ENCODE data around the gene ROBO2. TPM values are rescaled to one million over a fixed set of nuclear protein-coding genes. Genes with fewer than 3 reads are reported as not detected.

Gene ROBO2
- total RNA-seq, 6 donors from 2014 or later: 12.0 to 29.1 (median 14.0) TPM

DNA sequence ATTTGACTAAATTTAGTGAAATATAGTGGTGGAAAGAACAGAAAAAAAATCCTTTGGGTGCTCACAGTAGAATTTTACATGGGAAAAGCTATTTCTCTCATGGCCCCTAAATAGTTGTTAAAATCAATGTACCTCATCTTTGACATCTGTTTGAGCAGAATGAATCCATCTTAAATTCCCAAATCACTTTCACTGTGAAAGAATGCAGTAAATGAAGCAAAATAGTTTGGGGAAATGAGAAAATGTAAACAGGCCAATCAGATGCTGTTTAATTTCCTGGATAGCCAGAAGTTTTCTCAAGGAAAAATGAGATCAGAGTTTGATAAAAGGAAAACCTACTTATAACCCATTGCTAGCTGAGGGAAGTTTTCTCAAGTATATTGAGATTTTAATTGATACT is 406.9 kb downstream of the ROBO2 start:
- TF ChIP-seq, protein P1, sequence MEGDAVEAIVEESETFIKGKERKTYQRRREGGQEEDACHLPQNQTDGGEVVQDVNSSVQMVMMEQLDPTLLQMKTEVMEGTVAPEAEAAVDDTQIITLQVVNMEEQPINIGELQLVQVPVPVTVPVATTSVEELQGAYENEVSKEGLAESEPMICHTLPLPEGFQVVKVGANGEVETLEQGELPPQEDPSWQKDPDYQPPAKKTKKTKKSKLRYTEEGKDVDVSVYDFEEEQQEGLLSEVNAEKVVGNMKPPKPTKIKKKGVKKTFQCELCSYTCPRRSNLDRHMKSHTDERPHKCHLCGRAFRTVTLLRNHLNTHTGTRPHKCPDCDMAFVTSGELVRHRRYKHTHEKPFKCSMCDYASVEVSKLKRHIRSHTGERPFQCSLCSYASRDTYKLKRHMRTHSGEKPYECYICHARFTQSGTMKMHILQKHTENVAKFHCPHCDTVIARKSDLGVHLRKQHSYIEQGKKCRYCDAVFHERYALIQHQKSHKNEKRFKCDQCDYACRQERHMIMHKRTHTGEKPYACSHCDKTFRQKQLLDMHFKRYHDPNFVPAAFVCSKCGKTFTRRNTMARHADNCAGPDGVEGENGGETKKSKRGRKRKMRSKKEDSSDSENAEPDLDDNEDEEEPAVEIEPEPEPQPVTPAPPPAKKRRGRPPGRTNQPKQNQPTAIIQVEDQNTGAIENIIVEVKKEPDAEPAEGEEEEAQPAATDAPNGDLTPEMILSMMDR (IDR thresholded peaks at IDR 0.05): no peak
- TF ChIP-seq POLR2A (IDR thresholded peaks at IDR 0.05): no peak
- TF ChIP-seq EP300 (IDR thresholded peaks at IDR 0.05): no peak
- TF ChIP-seq POLR2AphosphoS5 (IDR thresholded peaks at IDR 0.05): no peak

DNA sequence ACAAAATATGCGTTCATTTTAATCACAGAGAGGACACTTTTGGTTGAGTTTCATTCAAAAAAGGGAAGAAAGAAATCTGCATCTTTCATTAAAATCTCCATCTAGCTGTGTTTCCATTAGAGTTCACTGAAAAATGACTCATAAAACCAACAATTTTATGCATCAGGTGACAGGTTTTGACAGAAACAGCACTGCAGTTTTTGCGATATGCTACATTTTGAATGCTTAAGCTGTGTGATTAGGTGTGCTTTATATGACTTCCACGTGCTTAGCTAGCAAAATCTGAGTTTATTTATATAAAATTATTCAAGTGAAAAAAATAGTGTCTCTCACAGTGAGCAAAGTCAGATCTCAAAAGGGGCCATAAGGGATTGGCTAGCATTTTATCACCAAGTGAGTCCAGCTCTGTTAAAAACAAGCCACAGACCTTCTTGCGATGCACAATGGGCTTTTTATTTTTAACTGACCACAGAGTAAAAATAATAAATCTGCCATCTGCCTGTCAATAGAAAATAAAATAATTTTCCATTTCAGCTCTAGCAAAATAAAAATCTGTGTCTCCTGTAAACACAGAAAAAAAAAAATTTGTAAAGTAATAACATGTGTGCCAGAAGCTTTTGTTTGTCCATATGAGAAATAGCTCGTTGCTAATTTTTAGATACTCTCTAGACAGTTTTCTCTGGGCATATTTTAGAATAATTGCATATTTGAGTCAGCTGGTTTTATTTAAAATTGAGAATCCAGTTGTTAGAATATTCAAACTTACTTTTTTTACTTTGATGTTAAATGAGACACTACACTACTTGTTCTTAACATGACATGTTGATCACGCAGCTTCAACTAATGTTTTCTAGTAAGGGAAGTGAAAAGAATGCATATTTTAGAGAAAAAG is 409.8 kb downstream of the ROBO2 start:
- Histone ChIP-seq H3K27ac (no peak overlapping the region), H3K27me3 (no peaks in the 10 kb centered on the region), H3K36me3 (no peaks in the 10 kb centered on the region), H3K4me3 (no peak overlapping the region), H3K9me3 (no peaks in the 10 kb centered on the region), H3K4me1 (no peaks in the 10 kb centered on the region)
- no peak for ATAC-seq (ENCODE audit: low FRiP score in 2 of 2)
- DNase-seq: no peak
- TF ChIP-seq EP300 (IDR thresholded peaks at IDR 0.05) (no peak), POLR2AphosphoS5 (IDR thresholded peaks at IDR 0.05) (no peak)
- 63 to 68% methylated on average over 6 of the region's 6 CpGs for WGBS, 2 donors

More for the DNA sequence above, 406.9 kb downstream of the ROBO2 start:
- DNase-seq: no peak
- Histone ChIP-seq H3K36me3 (no peaks in the 10 kb centered on the region), H3K27me3 (no peaks in the 10 kb centered on the region), H3K4me1 (no peaks in the 10 kb centered on the region), H3K9me3 (no peaks in the 10 kb centered on the region), H3K27ac (no peak overlapping the region), H3K4me3 (no peak overlapping the region)
- ATAC-seq (ENCODE audit: low FRiP score in 2 of 2): no peak

DNA sequence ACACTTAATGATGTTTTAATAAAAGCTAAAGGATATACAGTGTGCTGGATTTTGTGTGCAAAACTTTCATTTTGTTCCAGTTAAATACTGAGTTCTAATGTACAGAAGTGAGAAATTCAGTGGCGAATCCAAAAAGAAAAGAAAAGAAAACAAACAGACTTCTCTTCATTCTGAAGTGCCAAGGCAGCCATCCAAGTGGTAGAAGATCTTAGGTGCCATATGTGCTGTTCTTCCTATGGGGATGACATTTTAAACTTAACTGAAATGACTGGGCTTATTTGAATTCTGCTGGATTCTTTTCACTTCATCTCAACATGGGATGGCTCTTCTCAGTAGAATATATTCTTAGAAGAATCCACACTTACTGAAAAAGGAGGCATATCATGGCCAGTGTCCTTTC is 416.5 kb downstream of the ROBO2 start:
- ATAC-seq (ENCODE audit: low FRiP score in 2 of 2) (no peak), DNase-seq (no peak)
- WGBS, 2 donors: 37 to 75% methylated on average over 1 of the region's 1 CpG
- Histone ChIP-seq H3K36me3 (no peaks in the 10 kb centered on the region), H3K27me3 (no peaks in the 10 kb centered on the region), H3K4me1 (no peaks in the 10 kb centered on the region), H3K4me3 (no peak overlapping the region), H3K9me3 (no peaks in the 10 kb centered on the region), H3K27ac (no peak overlapping the region)
- TF ChIP-seq, protein P1 (IDR thresholded peaks at IDR 0.05): no peak
- TF ChIP-seq POLR2AphosphoS5 (IDR thresholded peaks at IDR 0.05) (no peak), EP300 (IDR thresholded peaks at IDR 0.05) (no peak), POLR2A (IDR thresholded peaks at IDR 0.05) (no peak)

DNA sequence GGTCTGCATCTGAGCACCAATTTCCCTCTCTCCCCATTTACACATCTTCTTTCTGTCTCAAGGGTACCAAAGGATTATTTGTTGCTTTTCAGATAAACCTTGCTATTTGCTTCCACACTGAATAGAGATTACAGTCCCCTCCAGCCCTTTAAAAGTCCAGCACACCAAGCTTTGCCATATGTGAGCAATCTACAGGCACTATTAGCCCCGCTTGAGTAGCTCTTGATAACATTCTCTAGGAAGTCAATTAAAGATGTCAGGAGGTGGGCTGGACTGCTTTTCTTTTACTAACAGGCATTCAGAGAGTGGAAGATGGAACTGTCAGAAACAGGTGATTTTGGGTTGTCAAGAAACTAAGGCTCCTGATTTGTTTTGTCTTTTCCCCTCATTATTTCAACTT is 417.0 kb downstream of the ROBO2 start:
- Histone ChIP-seq H3K36me3 (no peaks in the 10 kb centered on the region), H3K27me3 (no peaks in the 10 kb centered on the region), H3K4me3 (no peak overlapping the region), H3K4me1 (no peaks in the 10 kb centered on the region), H3K27ac (no peak overlapping the region), H3K9me3 (no peaks in the 10 kb centered on the region)
- ATAC-seq (ENCODE audit: low FRiP score in 2 of 2): no peak
- DNase-seq: no peak
- TF ChIP-seq POLR2AphosphoS5 (IDR thresholded peaks at IDR 0.05) (no peak), EP300 (IDR thresholded peaks at IDR 0.05) (no peak), POLR2A (IDR thresholded peaks at IDR 0.05) (no peak)
- TF ChIP-seq, protein P1 (IDR thresholded peaks at IDR 0.05): no peak
- 46 to 58% methylated on average over 1 of the region's 1 CpG for WGBS, 2 donors

DNA sequence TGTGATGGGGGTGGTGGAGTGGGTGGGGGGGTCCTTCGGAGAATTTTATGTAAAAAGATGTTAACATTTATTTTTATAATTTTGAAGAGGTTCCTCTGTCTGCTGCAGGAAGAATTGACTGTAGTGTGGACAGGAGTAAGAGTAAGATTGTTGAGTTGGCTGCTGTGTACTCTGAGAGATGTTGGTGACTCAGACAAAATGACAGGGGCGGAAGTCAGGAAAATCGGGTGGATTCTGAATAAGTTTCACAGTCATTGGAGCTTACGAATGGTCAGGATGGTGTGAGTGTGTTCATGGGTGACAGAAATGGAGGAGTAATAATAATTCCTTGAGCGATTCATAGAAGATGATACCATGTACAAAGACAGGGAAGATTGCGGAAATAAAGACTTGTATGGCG is 420.0 kb downstream of the ROBO2 start:
- H3K9me3 ChIP-seq: no peaks in the 10 kb centered on the region
- WGBS, 2 donors: 92 to 94% methylated on average over 7 of the region's 7 CpGs
- no peak overlapping the region for H3K4me3 ChIP-seq
- TF ChIP-seq POLR2A (IDR thresholded peaks at IDR 0.05) (no peak), EP300 (IDR thresholded peaks at IDR 0.05) (no peak), POLR2AphosphoS5 (IDR thresholded peaks at IDR 0.05) (no peak)
- TF ChIP-seq, protein P1 (IDR thresholded peaks at IDR 0.05): no peak
- ATAC-seq (ENCODE audit: low FRiP score in 2 of 2): no peak
- no peak for DNase-seq
- no peaks in the 10 kb centered on the region for H3K36me3 ChIP-seq
- no peaks in the 10 kb centered on the region for H3K27me3 ChIP-seq
- H3K4me1 ChIP-seq: peaks cover 0 to 3% (median 0%) of the 10 kb centered on the region in 4 donors
- H3K27ac ChIP-seq: no peak overlapping the region
